Prostate gland (tissue), 2 donors: Measurements from ENCODE around the gene GPR42. TPM values are rescaled to one million over a fixed set of nuclear protein-coding genes. Genes with fewer than 3 reads are reported as not detected.

ENCODE experiments used
- DNase-seq: peaks from one replicate; pipeline ENCODE4 v3.0.0-alpha.2; 2019; ENCODE audit warnings: low spot score
- H3K27ac ChIP-seq, 2 donors: fragments of 200-600 bp; sonication (generic); 2 replicates each; pipeline ENCODE4 v1.5.1; 2017 to 2019
- H3K27me3 ChIP-seq: fragments of 200-600 bp; sonication (generic); replicated peaks from 2 replicates; pipeline ENCODE4 v1.5.1; 2019; ENCODE audit not compliant: insufficient read depth
- H3K36me3 ChIP-seq, 2 donors: fragments of 200-600 bp; sonication (generic); 1 replicate in 1 of 2; 2 replicates in 1 of 2; pipeline versions ENCODE4 v1.5.1 to v1.8.1; 2017 to 2019
- H3K4me1 ChIP-seq: fragments of 200-600 bp; sonication (generic); replicated peaks from 2 replicates; pipeline ENCODE4 v1.5.1; 2019
- H3K4me3 ChIP-seq, 2 donors: fragments of 200-600 bp; sonication (generic); 2 replicates each; pipeline ENCODE4 v1.5.1; 2017 to 2019
- H3K9me3 ChIP-seq: fragments of 200-600 bp; sonication (generic); 2 replicates; pipeline ENCODE4 v1.5.1; 2017
- CTCF ChIP-seq, 4 experiments: fragments of 200-600 bp in 2 of 4; fragments of 450-650 bp in 2 of 4; sonication (generic) in 2 of 4; IDR thresholded peaks; 1 replicate in 3 of 4; 2 replicates in 1 of 4; pipeline ENCODE4 v1.5.1; 2016 to 2019; ENCODE audit warnings: antibody characterized with exemption in 4 of 4, mild to moderate bottlenecking in 2 of 4, moderate library complexity in 2 of 4
- POLR2A ChIP-seq: fragments of 450-650 bp; IDR thresholded peaks from one replicate; pipeline ENCODE4 v1.6.1; 2016; ENCODE audit warnings: antibody characterized with exemption, mild to moderate bottlenecking
- POLR2AphosphoS5 ChIP-seq: sonication (generic); formaldehyde crosslinking; IDR thresholded peaks from one replicate; pipeline ENCODE4 v1.6.1; 2017; ENCODE audit warnings: antibody characterized with exemption
- WGBS: methylation state at CpG from one replicate; pipeline ENCODE4 v1.1.5; 2018; 5-methylcytosine and 5-hydroxymethylcytosine counted together
- intact Hi-C: fragments of 100-400 bp; cut with DNase I; formaldehyde crosslinking; loops from one replicate; pipeline ENCODE4 v1.14.2; 2022
- total RNA-seq, 2 donors: library from RNA; depleted of rRNA; stranded (reverse); fragments of >200 nt; gene quantifications; one replicate each; pipeline ENCODE4 v1.1.0, GENCODE V29; 2016

The GPR42 gene
- total RNA-seq, 2 donors from 2014 or later, result not detected

- Histone ChIP-seq H3K4me1 (no peaks in the 10 kb centered on the region), H3K27ac (no peak overlapping the region), H3K4me3 (no peak overlapping the region), H3K36me3 (no peaks in the 10 kb centered on the region), H3K27me3 (no peaks in the 10 kb centered on the region), H3K9me3 (no peaks in the 10 kb centered on the region)
- intact Hi-C loops, result no loop called here
- no peak for DNase-seq
- TF ChIP-seq POLR2A (no peak), CTCF (IDR thresholded peaks at IDR 0.05) (no peak), POLR2AphosphoS5 (no peak)
- WGBS, result 74% methylated on average over 5 of the region's 5 CpGs
Measured at GRCh38 chr19:35410487-35410886, 39.6 kb downstream of the GPR42 start.

DNA sequence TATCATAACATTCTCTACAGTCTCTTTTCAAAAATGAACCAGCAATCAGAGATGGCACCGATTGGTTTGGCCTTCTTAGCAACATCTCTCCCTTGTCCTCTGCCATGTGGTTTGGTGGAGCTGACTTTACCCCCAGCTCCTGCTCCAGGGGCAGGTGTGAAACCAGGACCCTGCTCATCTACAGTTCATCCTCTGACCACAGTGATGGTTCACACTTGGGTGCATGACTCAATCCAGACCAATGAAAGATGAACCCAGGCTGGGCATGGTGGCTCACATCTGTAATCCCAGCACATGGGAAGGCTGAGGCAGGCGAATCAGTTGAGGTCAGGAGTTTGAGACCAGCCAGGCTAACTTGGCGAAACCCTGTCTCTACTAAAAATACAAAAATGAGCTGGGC lies 43.6 kb downstream of the GPR42 start:
- WGBS, result 93% methylated on average over 3 of the region's 3 CpGs
- no peak for DNase-seq
- intact Hi-C loops, result no loop called here
- no peaks in the 10 kb centered on the region for H3K27me3 ChIP-seq
- H3K4me3 ChIP-seq, result no peak overlapping the region
- H3K27ac ChIP-seq, result no peak overlapping the region
- H3K4me1 ChIP-seq, result no peaks in the 10 kb centered on the region
- H3K9me3 ChIP-seq, result no peaks in the 10 kb centered on the region
- TF ChIP-seq POLR2A, result no peak
- TF ChIP-seq CTCF (IDR thresholded peaks at IDR 0.05), result no peak
- no peak for TF ChIP-seq POLR2AphosphoS5
- H3K36me3 ChIP-seq, result no peaks in the 10 kb centered on the region

DNA sequence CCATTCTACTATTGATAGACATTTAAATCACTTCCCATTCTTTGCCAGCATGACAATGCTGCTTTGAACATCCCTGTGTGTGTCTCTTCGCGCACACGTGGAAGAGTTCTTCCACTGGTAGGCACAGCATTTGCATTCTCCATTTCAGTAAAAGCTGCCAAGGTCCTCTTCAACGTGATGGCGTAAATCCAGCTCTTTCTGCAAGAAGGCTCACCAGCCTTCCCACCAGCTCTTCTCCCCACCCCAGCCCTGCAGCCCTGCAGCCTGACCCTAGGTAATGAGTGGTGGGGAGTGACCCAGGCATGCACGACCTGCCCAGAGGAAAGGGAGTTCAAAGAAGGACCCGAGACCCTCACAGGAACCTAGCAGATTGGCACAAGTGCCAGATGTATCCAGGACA lies 45.5 kb downstream of the GPR42 start:
- H3K9me3 ChIP-seq, result no peaks in the 10 kb centered on the region
- intact Hi-C loops, result no loop called here
- no peak overlapping the region for H3K4me3 ChIP-seq
- no peak for DNase-seq
- no peaks in the 10 kb centered on the region for H3K36me3 ChIP-seq
- H3K27ac ChIP-seq, result no peak overlapping the region
- H3K4me1 ChIP-seq, result no peaks in the 10 kb centered on the region
- WGBS, result 66% methylated on average over 6 of the region's 7 CpGs
- no peak for TF ChIP-seq POLR2AphosphoS5
- no peaks in the 10 kb centered on the region for H3K27me3 ChIP-seq

DNA sequence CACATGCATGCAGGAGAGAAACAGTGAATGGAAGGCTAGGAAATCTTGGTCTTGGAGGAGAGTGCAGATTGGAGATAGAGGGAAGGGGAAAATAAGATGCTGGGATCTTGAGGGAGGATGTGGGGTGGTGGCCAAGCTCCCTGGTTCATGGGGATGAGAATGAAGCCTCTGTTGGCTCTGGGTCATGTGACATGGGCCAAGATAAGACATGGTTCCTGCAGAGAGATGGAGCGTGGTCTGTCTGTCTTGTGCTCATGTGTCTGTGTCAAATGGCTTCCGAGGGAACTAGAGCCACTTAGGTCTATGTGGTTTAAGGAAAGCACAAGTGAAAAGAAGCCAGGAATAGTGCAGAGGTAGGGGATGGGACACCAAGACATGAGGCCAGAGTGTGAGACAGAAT lies 46.4 kb downstream of the GPR42 start:
- H3K36me3 ChIP-seq, result no peaks in the 10 kb centered on the region
- H3K4me1 ChIP-seq, result no peaks in the 10 kb centered on the region
- 86% methylated on average over 2 of the region's 2 CpGs for WGBS
- DNase-seq, result no peak
- H3K4me3 ChIP-seq, result no peak overlapping the region
- no peaks in the 10 kb centered on the region for H3K27me3 ChIP-seq
- H3K9me3 ChIP-seq, result no peaks in the 10 kb centered on the region
- no peak overlapping the region for H3K27ac ChIP-seq
- intact Hi-C loops, result no loop called here
- no peak for TF ChIP-seq POLR2AphosphoS5
- no peak for TF ChIP-seq CTCF (IDR thresholded peaks at IDR 0.05)
- no peak for TF ChIP-seq POLR2A

DNA sequence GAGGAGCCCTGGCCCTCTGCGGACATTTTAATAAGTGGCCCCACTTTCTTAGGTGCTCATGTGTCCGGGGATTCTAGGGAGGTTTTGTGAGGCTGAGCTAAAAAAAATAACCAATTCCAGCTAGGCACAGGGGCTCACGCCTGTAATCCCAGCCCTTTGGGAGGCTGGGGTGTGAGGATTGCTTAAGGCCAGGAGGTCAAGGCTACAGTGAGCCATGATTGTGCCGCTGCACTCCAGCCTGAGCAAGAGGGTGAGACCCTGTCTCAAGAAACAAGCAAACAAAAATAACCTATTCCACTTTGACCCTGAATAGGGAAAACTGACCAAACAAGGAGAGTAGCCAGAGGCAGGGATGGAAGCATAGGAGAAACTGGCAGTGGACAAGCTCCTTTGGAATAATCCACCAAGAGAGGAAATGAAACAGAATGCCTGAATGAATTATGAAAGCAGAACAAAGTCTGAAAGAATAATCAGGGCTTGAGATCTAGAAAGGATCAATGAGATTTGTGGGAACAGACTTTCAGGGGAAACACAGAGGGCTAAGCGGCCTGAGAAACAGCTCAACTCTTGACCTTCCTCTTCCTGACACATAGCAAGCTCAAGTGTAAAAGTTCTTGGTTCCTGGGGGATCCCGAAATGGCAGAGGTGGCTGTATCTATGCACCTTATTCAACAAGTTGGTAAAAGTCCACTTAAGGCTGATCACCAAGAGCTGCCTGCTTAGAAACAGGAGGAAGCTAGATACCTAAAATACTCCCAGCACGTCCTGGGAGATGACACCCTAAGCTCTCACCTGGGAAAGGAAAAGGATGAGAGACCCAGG lies 47.1 kb downstream of the GPR42 start:
- intact Hi-C loops, result no loop called here

More for the DNA sequence above, 47.1 kb downstream of the GPR42 start:
- Histone ChIP-seq H3K27me3 (no peaks in the 10 kb centered on the region), H3K9me3 (no peaks in the 10 kb centered on the region), H3K4me1 (no peaks in the 10 kb centered on the region), H3K4me3 (no peak overlapping the region), H3K27ac (no peak overlapping the region), H3K36me3 (no peaks in the 10 kb centered on the region)
- 74% methylated on average over 7 of the region's 7 CpGs for WGBS
- no peak for DNase-seq
- TF ChIP-seq CTCF (IDR thresholded peaks at IDR 0.05), result no peak
- TF ChIP-seq POLR2A, result no peak
